Measurements from ENCODE around the gene DTNBP1.

Gene DTNBP1

GRCh38 chr6:15527838-15528617, 134.8 kb downstream of the DTNBP1 start:
- DNase-seq, result no peak

- DNase-seq, result no peak
Measured at GRCh38 chr6:15526212-15526701, 136.6 kb downstream of the DTNBP1 start.

GRCh38 chr6:15524861-15525401, 137.9 kb downstream of the DTNBP1 start:
- no peak for DNase-seq

- DNase-seq, result no peak
Measured at GRCh38 chr6:15523679-15524630, 138.9 kb downstream of the DTNBP1 start.

GRCh38 chr6:15522856-15523529, 139.8 kb downstream of the DTNBP1 start:
- DNase-seq, result no peak

- no peak for DNase-seq
Measured at GRCh38 chr6:15522427-15522826, 140.4 kb downstream of the DTNBP1 start.

- no peak for DNase-seq
Measured at GRCh38 chr6:15522026-15522425, 140.8 kb downstream of the DTNBP1 start.

GRCh38 chr6:15521582-15521981, 141.2 kb downstream of the DTNBP1 start:
- no peak for DNase-seq

GRCh38 chr6:15520626-15521203, 142.1 kb downstream of the DTNBP1 start:
- DNase-seq, result no peak

- no peak for DNase-seq
Measured at GRCh38 chr6:15519681-15520080, 143.1 kb downstream of the DTNBP1 start.

- DNase-seq, result no peak
Measured at GRCh38 chr6:15518878-15519277, 143.9 kb downstream of the DTNBP1 start.

GRCh38 chr6:15518057-15518456, 144.8 kb downstream of the DTNBP1 start:
- DNase-seq, result no peak

- DNase-seq, result no peak
Measured at GRCh38 chr6:15517600-15517999, 145.2 kb downstream of the DTNBP1 start.

- DNase-seq, result no peak
Measured at GRCh38 chr6:15516923-15517560, 145.8 kb downstream of the DTNBP1 start.

- DNase-seq, result no peak
Measured at GRCh38 chr6:15516378-15516777, 146.4 kb downstream of the DTNBP1 start.

GRCh38 chr6:15515660-15516375, 147.0 kb downstream of the DTNBP1 start:
- no peak for DNase-seq

GRCh38 chr6:15515226-15515625, 147.6 kb downstream of the DTNBP1 start:
- no peak for DNase-seq

GRCh38 chr6:15513801-15514711, 148.8 kb downstream of the DTNBP1 start:
- DNase-seq, result no peak

GRCh38 chr6:15513131-15513771, 149.6 kb downstream of the DTNBP1 start:
- DNase-seq, result no peak

GRCh38 chr6:15512721-15513120, 150.1 kb downstream of the DTNBP1 start:
- no peak for DNase-seq
